B cell (primary cell): ENCODE data around the gene ALDH3A1. TPM values are rescaled to one million over a fixed set of nuclear protein-coding genes. Genes with fewer than 3 reads are reported as not detected.

ENCODE experiments used
- ATAC-seq: fragments of 200-7000 bp; cut with Tn5 transposase; one replicate; pipeline ENCODE4 v1.10.0; 2021; ENCODE audit warnings: low read depth, mild to moderate bottlenecking, moderate number of reproducible peaks, moderate library complexity
- CTCF ChIA-PET: fragments of 350-600 bp; sonication (Branson Sonifier 250); formaldehyde crosslinking; loops from one replicate; lab custom pipeline; 2021; ENCODE audit warnings: antibody characterized with exemption, inconsistent platforms; lab: Charles Lee
- POLR2A ChIA-PET: fragments of 350-600 bp; sonication (Branson Sonifier 250); formaldehyde crosslinking; loops from one replicate; lab custom pipeline; 2021; ENCODE audit warnings: antibody characterized with exemption; lab: Charles Lee
- DNase-seq: peaks from one replicate; pipeline ENCODE4 v3.0.0; 2013
- H2AFZ ChIP-seq: 2 replicates; pipeline ENCODE4 v1.6.1; 2012; ENCODE audit warnings: mild to moderate bottlenecking, low read depth, low read length; ENCODE audit not compliant: insufficient read depth, poor library complexity, severe bottlenecking
- H3K27ac ChIP-seq, 2 donors: 1 replicate in 1 of 2; 2 replicates in 1 of 2; pipeline ENCODE4 v1.5.1; 2012 to 2013; ENCODE audit warnings: low read length in 2 of 2, mild to moderate bottlenecking in 2 of 2, moderate library complexity in 1 of 2
- H3K27me3 ChIP-seq, 4 experiments: fragments of 200-600 bp in 1 of 4; sonication (generic) in 1 of 4; replicated peaks in 1 of 4; 1 replicate in 2 of 4; 2 replicates in 2 of 4; pipeline versions ENCODE4 v1.6.1 to v1.7.0; 2013 to 2016; ENCODE audit warnings: low read length in 3 of 4, mild to moderate bottlenecking in 2 of 4, mixed read lengths in 1 of 4, moderate library complexity in 1 of 4; ENCODE audit not compliant: insufficient read depth in 4 of 4, control insufficient read depth in 3 of 4; ENCODE audit errors: control extremely low read depth in 1 of 4
- H3K36me3 ChIP-seq, 2 experiments: replicated peaks in 1 of 2; 1 replicate in 1 of 2; 2 replicates in 1 of 2; pipeline versions ENCODE4 v1.6.1 to v1.7.1; 2013; ENCODE audit warnings: low read length in 1 of 2; ENCODE audit not compliant: insufficient read depth in 2 of 2, control insufficient read depth in 1 of 2; ENCODE audit errors: control extremely low read depth in 1 of 2, extremely low read depth in 1 of 2
- H3K4me1 ChIP-seq, 2 donors: fragments of 200-600 bp in 1 of 2; sonication (generic) in 1 of 2; 1 replicate in 1 of 2; 2 replicates in 1 of 2; pipeline versions ENCODE4 v1.5.1 to v1.6.1; 2013 to 2017; ENCODE audit warnings: low read length in 2 of 2; ENCODE audit not compliant: control insufficient read depth in 2 of 2, insufficient read depth in 2 of 2
- H3K4me2 ChIP-seq: replicated peaks from 2 replicates; pipeline ENCODE3; 2012; ENCODE audit warnings: mild to moderate bottlenecking, low read depth, low read length; ENCODE audit not compliant: poor library complexity, severe bottlenecking
- H3K4me3 ChIP-seq, 5 experiments: fragments of 200-600 bp in 1 of 5; sonication (generic) in 1 of 5; 1 replicate in 3 of 5; 2 replicates in 2 of 5; pipeline versions ENCODE4 v1.5.1 to v1.7.0; 2011 to 2016; ENCODE audit warnings: low read length in 4 of 5, mild to moderate bottlenecking in 4 of 5, low read depth in 2 of 5, control low read depth in 1 of 5, moderate library complexity in 1 of 5; ENCODE audit not compliant: insufficient read depth in 1 of 5; ENCODE audit errors: control extremely low read depth in 1 of 5, extremely low read depth in 1 of 5
- H3K79me2 ChIP-seq: fragments of 200-600 bp; sonication (generic); one replicate; pipeline ENCODE4 v1.6.0; 2016; ENCODE audit warnings: low read length; ENCODE audit not compliant: control insufficient read depth, insufficient read depth
- H3K9ac ChIP-seq: fragments of 200-600 bp; sonication (generic); 2 replicates; pipeline ENCODE4 v1.6.1; 2017; ENCODE audit warnings: mild to moderate bottlenecking, low read length, moderate library complexity
- H3K9me3 ChIP-seq, 3 donors: one replicate each; pipeline versions ENCODE4 v1.6.1 to v1.7.1; 2013; ENCODE audit warnings: low read length in 2 of 3; ENCODE audit not compliant: control insufficient read depth in 2 of 3, insufficient read depth in 1 of 3; ENCODE audit errors: control extremely low read depth in 1 of 3
- H4K20me1 ChIP-seq: 2 replicates; pipeline ENCODE4 v1.6.0; 2012; ENCODE audit warnings: mild to moderate bottlenecking, low read length; ENCODE audit not compliant: insufficient read depth, control insufficient read depth, poor library complexity, severe bottlenecking
- H3K27ac Mint-ChIP-seq: one replicate; pipeline ENCODE4 v1.8.0; 2021; ENCODE audit warnings: mixed read lengths
- H3K27me3 Mint-ChIP-seq: one replicate; pipeline ENCODE4 v1.8.0; 2021; ENCODE audit warnings: mixed read lengths
- H3K4me1 Mint-ChIP-seq: one replicate; pipeline ENCODE4 v1.8.0; 2021; ENCODE audit warnings: mixed read lengths
- H3K4me3 Mint-ChIP-seq: one replicate; pipeline ENCODE4 v1.8.0; 2021; ENCODE audit warnings: mixed read lengths
- H3K9me3 Mint-ChIP-seq: one replicate; pipeline ENCODE4 v1.8.0; 2022; ENCODE audit warnings: mixed read lengths; ENCODE audit not compliant: insufficient read depth
- EZH2 ChIP-seq: IDR thresholded peaks from 2 replicates; pipeline ENCODE4 v1.6.1; 2012; ENCODE audit warnings: borderline replicate concordance, low read depth, mild to moderate bottlenecking, moderate library complexity, low read length; ENCODE audit not compliant: insufficient read depth, poor library complexity, severe bottlenecking
- whole genome bisulfite sequencing: methylation state at CpG from one replicate; pipeline ENCODE4 v1.1.5; 2013; ENCODE audit warnings: missing lambda C conversion rate; ENCODE audit not compliant: insufficient coverage; 5-methylcytosine and 5-hydroxymethylcytosine counted together
- intact Hi-C: fragments of 100-400 bp; cut with micrococcal nuclease; formaldehyde crosslinking; loops from one replicate; pipeline ENCODE4 v1.10.0; 2022
- polyA plus RNA-seq: library from polyadenylated mRNA; depleted of rRNA; stranded (reverse); fragments of >200 nt; gene quantifications from 2 replicates; pipeline ENCODE4 v1.2.3, GENCODE V29; 2012
- total RNA-seq, 2 donors: library from RNA; stranded (reverse); fragments of 120-200 nt in 1 of 2; gene quantifications; 1 replicate in 1 of 2; 2 replicates in 1 of 2; pipeline versions ENCODE4 v1.2.3 to v1.2.4, GENCODE V29; 2013 to 2022
- TF ChIP-seq, protein P1 (sequence below): fragments of 200-600 bp; IDR thresholded peaks from one replicate; pipeline ENCODE4 v1.8.0; 2022; ENCODE audit warnings: antibody characterized with exemption, mild to moderate bottlenecking

ALDH3A1 gene
- total and polyA plus RNA-seq, 2 donors (not counting 1 experiment from before 2014, with no cell fraction given), result not detected

DNA sequence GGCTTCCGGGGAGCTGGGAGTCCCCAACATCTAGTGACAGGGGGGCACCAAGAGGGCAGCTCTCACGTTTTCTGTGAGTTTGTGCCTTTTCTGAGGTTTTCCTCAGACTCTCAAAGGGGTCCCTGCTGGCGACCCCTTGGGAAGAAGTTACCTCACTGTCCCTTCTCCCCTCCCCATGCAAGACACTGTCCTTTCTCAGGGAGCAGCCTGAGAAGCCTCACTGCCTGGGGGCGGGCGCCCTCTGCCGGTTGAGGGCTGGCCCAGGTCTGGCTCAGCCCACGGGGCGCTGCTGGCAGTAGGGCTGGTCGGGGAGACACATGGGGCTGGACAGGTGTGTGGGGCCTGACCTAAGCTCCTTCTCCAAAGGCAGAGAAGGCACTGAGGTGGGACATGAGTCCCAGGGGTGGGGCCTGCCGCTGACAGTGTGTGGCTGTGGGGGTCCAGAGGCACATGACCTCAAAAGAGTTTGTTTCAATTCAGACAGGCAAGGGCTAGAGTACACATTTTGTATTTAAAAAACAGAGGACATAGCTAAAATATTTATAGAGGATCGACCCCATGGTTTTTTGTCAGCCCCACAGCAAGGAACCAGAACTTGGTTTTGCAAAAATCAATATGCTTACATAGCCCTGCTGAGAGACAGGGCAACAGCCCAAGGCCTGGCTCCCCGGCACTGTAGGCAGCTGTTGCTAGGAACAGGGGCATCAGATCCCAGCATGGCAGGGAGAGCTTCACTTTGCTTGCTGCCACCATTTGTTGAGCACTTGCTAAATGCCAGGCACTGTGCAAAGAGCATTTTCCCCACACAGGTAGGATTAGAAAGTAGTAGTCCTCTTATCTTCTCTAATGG is 18.5 kb upstream of the ALDH3A1 start:
- POLR2A ChIA-PET, result no interaction called here
- H3K79me2 ChIP-seq, result no peaks in the 10 kb centered on the region
- peaks cover 0 to 7% of the 10 kb centered on the region in 2 donors for H3K4me1 ChIP-seq
- Mint-ChIP-seq H3K9me3 (no peaks in the 10 kb centered on the region), H3K27ac (peak overlapping the region; percentile 50), H3K27me3 (no peaks in the 10 kb centered on the region), H3K4me3 (no peak overlapping the region), H3K4me1 (no peaks in the 10 kb centered on the region)
- H3K27ac ChIP-seq, result no peak overlapping the region
- TF ChIP-seq EZH2, result no peak
- TF ChIP-seq, protein P1, sequence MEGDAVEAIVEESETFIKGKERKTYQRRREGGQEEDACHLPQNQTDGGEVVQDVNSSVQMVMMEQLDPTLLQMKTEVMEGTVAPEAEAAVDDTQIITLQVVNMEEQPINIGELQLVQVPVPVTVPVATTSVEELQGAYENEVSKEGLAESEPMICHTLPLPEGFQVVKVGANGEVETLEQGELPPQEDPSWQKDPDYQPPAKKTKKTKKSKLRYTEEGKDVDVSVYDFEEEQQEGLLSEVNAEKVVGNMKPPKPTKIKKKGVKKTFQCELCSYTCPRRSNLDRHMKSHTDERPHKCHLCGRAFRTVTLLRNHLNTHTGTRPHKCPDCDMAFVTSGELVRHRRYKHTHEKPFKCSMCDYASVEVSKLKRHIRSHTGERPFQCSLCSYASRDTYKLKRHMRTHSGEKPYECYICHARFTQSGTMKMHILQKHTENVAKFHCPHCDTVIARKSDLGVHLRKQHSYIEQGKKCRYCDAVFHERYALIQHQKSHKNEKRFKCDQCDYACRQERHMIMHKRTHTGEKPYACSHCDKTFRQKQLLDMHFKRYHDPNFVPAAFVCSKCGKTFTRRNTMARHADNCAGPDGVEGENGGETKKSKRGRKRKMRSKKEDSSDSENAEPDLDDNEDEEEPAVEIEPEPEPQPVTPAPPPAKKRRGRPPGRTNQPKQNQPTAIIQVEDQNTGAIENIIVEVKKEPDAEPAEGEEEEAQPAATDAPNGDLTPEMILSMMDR, result peak; percentile 97
- H3K36me3 ChIP-seq, result no peaks in the 10 kb centered on the region
- intact Hi-C loops, result loop anchor here (1.0 to 2.0 kb wide), 3 partner anchors 118 to 403 kb away; partner anchors contain the start of gene ALDH3A2
- peak overlapping the region; percentile 42 for H2AFZ ChIP-seq
- H3K9me3 ChIP-seq, result no peaks in the 10 kb centered on the region
- DNase-seq, result peak; percentile 80
- ATAC-seq, result peak; percentile 88
- CTCF ChIA-PET, result interaction anchor here (0.6 to 10.7 kb wide), 22 partner anchors 8 to 1406 kb away, joined by 3 to 285 read pairs (median 4); partner anchors contain the start of genes ALDH3A2 and B9D1
- no peaks in the 10 kb centered on the region for H4K20me1 ChIP-seq
- no peak overlapping the region for H3K4me2 ChIP-seq
- H3K4me3 ChIP-seq, result no peak overlapping the region
- H3K27me3 ChIP-seq, result no peaks in the 10 kb centered on the region
- no peak overlapping the region for H3K9ac ChIP-seq
- WGBS, result 18% methylated on average over 10 of the region's 12 CpGs

DNA sequence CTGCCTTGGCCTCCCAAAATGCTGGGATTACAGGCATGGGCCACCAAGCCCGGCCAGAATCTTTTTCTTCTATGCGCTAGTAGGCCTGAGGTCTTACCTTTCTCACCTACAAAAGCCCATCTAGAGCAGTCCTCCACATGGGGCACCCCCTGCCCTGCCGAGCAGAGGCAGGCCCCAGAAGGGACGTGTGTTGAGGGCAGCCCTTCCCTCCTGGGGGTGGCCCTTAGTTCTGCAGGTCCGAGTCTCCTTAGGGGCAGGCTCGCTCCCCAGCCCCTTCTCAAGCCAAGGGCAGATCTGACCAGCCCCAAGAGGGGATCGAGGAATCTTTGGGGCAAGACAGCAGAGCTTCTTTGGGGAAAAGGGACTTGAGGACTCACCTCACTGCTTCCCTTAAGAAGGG is 17.9 kb upstream of the ALDH3A1 start:
- peaks cover 0 to 7% of the 10 kb centered on the region in 2 donors for H3K4me1 ChIP-seq
- no peak overlapping the region for H3K9ac ChIP-seq
- TF ChIP-seq, protein P1, result no peak
- TF ChIP-seq EZH2, result no peak
- Mint-ChIP-seq H3K9me3 (no peaks in the 10 kb centered on the region), H3K27ac (no peak overlapping the region), H3K4me1 (no peaks in the 10 kb centered on the region), H3K4me3 (no peak overlapping the region), H3K27me3 (no peaks in the 10 kb centered on the region)
- no peaks in the 10 kb centered on the region for H3K27me3 ChIP-seq
- H3K4me3 ChIP-seq, result no peak overlapping the region
- 85% methylated on average over 6 of the region's 7 CpGs for WGBS
- H2AFZ ChIP-seq, result no peak overlapping the region
- H3K27ac ChIP-seq, result no peak overlapping the region
- no peaks in the 10 kb centered on the region for H3K79me2 ChIP-seq
- H4K20me1 ChIP-seq, result no peaks in the 10 kb centered on the region
- ChIA-PET CTCF (interaction anchor here (0.7 to 10.7 kb wide), 17 partner anchors 8 to 448 kb away, joined by 3 to 285 read pairs (median 4); partner anchors contain the start of gene B9D1), POLR2A (no interaction called here)
- no peaks in the 10 kb centered on the region for H3K9me3 ChIP-seq
- intact Hi-C loops, result loop anchor here (1.0 to 2.0 kb wide), 3 partner anchors 117 to 403 kb away; partner anchors contain the start of gene ALDH3A2
- DNase-seq (no peak), ATAC-seq (no peak)
- no peaks in the 10 kb centered on the region for H3K36me3 ChIP-seq
- H3K4me2 ChIP-seq, result no peak overlapping the region
